GM12891 (cell line): ENCODE measurements around the gene CFAP47.
"Not testable (repeated sequence)": the region's sequence is repeated elsewhere in the genome, so short reads cannot be mapped to it uniquely, and the experiment has no call there.

Source experiments
- DNase-seq: peaks from one replicate; pipeline ENCODE4 v3.0.0; 2011; ENCODE audit warnings: low spot score; ENCODE audit not compliant: insufficient read length
- FAIRE-seq: peaks from 2 replicates; lab custom pipeline; 2011; peaks lifted over from hg19 to GRCh38; lab: Jason Lieb, UNC
- PAX5 ChIP-seq: IDR thresholded peaks from 2 replicates; pipeline ENCODE4 v1.6.1; 2011; ENCODE audit warnings: low read length, moderate library complexity, mild to moderate bottlenecking; ENCODE audit not compliant: insufficient read depth, severe bottlenecking
- POLR2A ChIP-seq: IDR thresholded peaks from 2 replicates; pipeline ENCODE4 v1.6.1; 2011; ENCODE audit warnings: low read depth, low read length, control low read depth
- POLR2AphosphoS5 ChIP-seq: IDR thresholded peaks from 2 replicates; pipeline ENCODE4 v1.6.1; 2011; ENCODE audit warnings: low read depth, low read length, control low read depth
- POU2F2 ChIP-seq: IDR thresholded peaks from 2 replicates; pipeline ENCODE4 v1.6.1; 2011; ENCODE audit warnings: low read depth, mild to moderate bottlenecking, control low read depth, low read length, moderate library complexity
- SPI1 ChIP-seq: IDR thresholded peaks from 2 replicates; pipeline ENCODE4 v1.6.1; 2011; ENCODE audit warnings: low read depth, low read length, control low read depth
- TAF1 ChIP-seq: IDR thresholded peaks from 2 replicates; pipeline ENCODE4 v1.6.1; 2011; ENCODE audit warnings: low read depth, low read length, control low read depth

CFAP47 gene

GRCh38 chrX:36214924-36215323, 295.4 kb downstream of the CFAP47 start:
- no peak for FAIRE-seq
- no peak for DNase-seq
- TF ChIP-seq POLR2A: no peak
- TF ChIP-seq POLR2AphosphoS5: no peak
- no peak for TF ChIP-seq POU2F2
- TF ChIP-seq PAX5: no peak
- TF ChIP-seq SPI1: no peak
- TF ChIP-seq TAF1: no peak

DNA sequence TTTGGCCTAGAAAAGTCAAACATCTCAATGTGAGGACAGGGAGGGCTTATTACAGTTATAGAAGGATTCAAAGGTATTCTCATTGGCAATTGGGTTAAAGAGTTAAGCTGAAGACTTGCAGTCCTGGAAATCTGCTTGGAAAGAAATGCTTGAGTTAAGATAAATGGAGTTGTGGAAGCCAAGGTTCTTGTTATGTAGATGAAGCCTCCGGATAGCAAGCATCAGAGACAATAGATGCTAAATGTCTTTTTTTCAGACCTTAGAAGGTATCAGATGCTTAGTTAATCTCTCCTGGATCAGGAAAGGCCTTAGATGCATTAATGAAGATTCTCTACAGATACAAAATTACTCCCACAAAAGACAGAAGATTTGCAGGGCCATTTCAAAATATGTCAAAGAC, 299.3 kb downstream of the CFAP47 start:
- DNase-seq: no peak
- TF ChIP-seq TAF1 (no peak), POLR2AphosphoS5 (no peak), POU2F2 (no peak), POLR2A (no peak), PAX5 (no peak), SPI1 (no peak)
- FAIRE-seq: no peak

- not testable (repeated sequence) for DNase-seq
Observed at GRCh38 chrX:36234840-36235528, 315.4 kb downstream of the CFAP47 start.

GRCh38 chrX:36241397-36241796, 321.9 kb downstream of the CFAP47 start:
- no peak for FAIRE-seq
- no peak for DNase-seq
- TF ChIP-seq TAF1: no peak
- TF ChIP-seq POU2F2: no peak
- TF ChIP-seq PAX5: no peak
- no peak for TF ChIP-seq POLR2AphosphoS5
- no peak for TF ChIP-seq SPI1
- no peak for TF ChIP-seq POLR2A

More at GRCh38 chrX:36234840-36235528, 315.4 kb downstream of the CFAP47 start:
- not testable (repeated sequence) for FAIRE-seq

DNA sequence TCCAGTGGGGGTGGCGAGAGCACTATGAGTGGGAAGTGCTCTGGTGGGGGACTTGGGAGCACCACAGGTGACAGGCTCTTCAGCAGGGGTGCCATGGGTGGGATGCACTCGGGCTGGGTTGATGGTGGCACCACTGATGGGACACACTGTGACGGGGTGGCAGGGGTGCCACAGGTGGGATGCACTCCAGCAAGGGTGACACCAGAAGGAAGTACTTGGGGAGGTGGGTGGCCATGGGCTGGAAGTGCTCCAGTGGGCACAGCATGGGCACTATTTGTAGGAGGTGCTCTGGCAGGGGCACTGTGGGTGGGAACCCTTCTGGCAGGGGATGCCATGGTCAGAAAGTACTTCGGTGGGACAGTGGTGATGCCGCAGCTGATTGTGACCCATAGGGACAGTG, 346.6 kb downstream of the CFAP47 start:
- DNase-seq (no peak), FAIRE-seq (no peak)
- TF ChIP-seq SPI1 (no peak), TAF1 (no peak), POU2F2 (no peak), POLR2AphosphoS5 (no peak), POLR2A (no peak), PAX5 (no peak)

DNA sequence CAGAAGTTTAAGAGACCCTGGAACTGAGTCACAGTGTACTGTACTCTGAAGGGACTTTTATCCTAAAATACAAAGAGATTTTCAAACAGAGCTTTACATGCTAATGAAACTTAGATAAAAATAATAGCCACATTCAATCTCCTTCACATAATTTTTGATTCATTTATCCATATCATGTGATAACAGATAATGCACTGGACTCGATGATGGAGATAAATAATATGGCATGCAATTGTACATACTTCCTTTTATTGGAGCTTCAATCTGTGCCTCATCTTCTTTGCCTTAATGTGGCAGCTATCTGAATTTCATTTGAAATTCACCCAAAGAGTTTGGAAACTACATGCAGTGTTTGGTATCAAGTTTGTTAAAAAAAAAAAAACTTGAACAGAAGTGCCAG, 390.6 kb downstream of the CFAP47 start:
- FAIRE-seq (no peak), DNase-seq (no peak)
- TF ChIP-seq SPI1 (no peak), TAF1 (no peak), POLR2A (no peak), PAX5 (no peak), POU2F2 (no peak), POLR2AphosphoS5 (no peak)

GRCh38 chrX:36314303-36314702, 394.8 kb downstream of the CFAP47 start:
- FAIRE-seq: no peak
- no peak for TF ChIP-seq PAX5
- no peak for TF ChIP-seq POLR2A
- TF ChIP-seq POLR2AphosphoS5: no peak
- TF ChIP-seq POU2F2: no peak
- no peak for TF ChIP-seq TAF1
- no peak for TF ChIP-seq SPI1
- DNase-seq: no peak

DNA sequence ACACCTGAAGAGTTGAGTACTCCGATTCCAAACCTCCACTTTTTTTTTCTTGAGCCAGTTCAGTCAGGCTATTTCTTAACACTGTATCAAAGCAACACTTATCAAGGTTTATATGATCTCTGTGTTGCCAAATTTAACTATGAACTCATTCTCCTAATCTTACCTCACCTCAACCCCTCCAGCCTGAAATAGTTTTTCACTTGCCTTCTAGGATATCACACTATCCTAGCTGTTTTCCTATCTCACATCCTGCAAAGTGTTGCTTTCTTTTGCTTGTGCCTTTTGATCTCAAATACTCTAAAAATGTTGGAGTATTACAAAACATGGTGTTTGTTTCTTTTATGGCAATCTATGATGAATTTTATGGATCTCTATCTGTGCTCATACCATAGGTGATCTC, 415.0 kb downstream of the CFAP47 start:
- DNase-seq: no peak

DNA sequence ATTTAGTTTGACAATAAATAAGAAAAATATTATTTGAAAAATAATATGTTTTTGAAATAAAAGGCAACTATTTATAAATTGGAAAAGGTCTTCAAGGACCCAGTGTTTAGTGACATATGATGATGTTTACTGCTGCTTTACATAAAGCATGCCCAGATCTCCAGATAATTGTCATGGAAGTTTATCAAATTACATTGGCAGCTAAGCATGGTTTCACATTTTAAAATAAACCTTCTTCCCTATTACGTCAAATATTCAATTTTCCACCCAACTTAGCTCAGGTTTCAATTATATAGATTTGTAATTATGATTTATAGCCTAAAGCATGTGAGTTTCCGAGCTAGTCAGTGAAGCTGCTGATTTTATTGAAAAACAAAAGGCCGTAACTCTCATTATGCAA, 417.2 kb downstream of the CFAP47 start:
- TF ChIP-seq POLR2A: no peak
- no peak for TF ChIP-seq SPI1
- TF ChIP-seq PAX5: no peak
- no peak for TF ChIP-seq POLR2AphosphoS5
- no peak for TF ChIP-seq TAF1
- TF ChIP-seq POU2F2: no peak
- FAIRE-seq: no peak
- DNase-seq: no peak

More for the DNA sequence above, 415.0 kb downstream of the CFAP47 start:
- TF ChIP-seq POLR2A (no peak), POLR2AphosphoS5 (no peak), SPI1 (no peak)
- FAIRE-seq: no peak

GRCh38 chrX:36344301-36344700, 424.8 kb downstream of the CFAP47 start:
- no peak for TF ChIP-seq TAF1
- TF ChIP-seq SPI1: no peak
- no peak for TF ChIP-seq POU2F2
- no peak for TF ChIP-seq POLR2AphosphoS5
- TF ChIP-seq POLR2A: no peak
- no peak for TF ChIP-seq PAX5
- DNase-seq (no peak), FAIRE-seq (no peak)

GRCh38 chrX:36348509-36348908, 429.0 kb downstream of the CFAP47 start:
- DNase-seq (no peak), FAIRE-seq (no peak)
- TF ChIP-seq TAF1: no peak
- TF ChIP-seq POLR2A: no peak
- no peak for TF ChIP-seq POLR2AphosphoS5
- TF ChIP-seq SPI1: no peak
- TF ChIP-seq PAX5: no peak
- TF ChIP-seq POU2F2: no peak
